ENCODE measurements around the gene SELENON. TPM values are rescaled to one million over a fixed set of nuclear protein-coding genes. Genes with fewer than 3 reads are reported as not detected.
A peak's percentile ranks its signal among the peaks of the same experiment; 100 is the strongest.

SELENON gene
- total and polyA plus RNA-seq, 2 of the 8 experiments (the other 6 are each of a cell fraction or from before 2014, with no cell fraction given), result 43.0 to 77.6 TPM

DNA sequence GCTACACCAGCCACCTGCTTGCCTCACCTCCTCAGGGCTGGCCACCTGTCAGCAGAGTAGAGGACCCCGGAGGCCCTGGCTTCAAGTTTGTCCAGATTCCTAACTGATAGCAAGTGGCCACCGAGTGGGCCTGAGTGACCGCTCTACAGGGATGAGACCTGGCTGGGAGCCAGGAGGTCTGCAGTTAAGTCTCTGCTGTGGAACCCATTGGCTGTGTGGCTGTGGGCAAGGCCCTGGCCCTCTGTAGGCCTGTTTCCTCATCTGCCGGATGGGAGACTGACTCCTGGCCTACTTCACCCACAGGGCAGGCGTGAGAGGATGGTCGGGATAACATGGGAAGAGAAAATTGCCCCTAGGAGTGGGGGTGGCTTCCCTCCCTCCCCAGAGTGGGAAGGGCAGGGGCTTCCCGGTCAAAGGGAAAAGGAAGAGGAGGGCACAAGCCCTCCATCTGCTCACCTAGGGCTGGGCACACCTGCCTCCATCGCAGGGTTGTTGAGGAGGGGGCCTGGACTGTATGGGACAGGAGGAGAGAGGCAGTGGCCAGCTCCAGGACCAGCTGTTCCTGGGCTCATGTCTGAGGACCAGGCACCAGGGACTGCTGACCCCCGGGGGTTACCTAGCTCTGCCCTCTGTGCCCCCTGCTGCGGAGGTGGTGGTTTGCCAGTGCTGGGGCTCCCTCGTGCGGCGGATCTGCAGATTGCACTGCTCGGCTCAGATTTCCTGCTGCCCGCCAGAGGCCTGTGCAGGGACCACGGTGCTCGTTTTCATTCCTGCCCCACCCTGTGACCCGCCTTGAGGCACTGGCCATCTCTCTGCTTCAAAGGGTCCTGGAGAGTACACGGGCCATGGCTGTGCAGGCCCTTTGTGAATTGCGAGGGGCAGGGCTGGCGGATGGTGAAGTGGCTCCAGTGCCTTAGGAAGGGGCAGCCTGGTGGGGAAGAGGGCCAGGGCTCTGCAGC, 10.6 kb downstream of the SELENON start:
- H3K14ac ChIP-seq (ENCODE audit: insufficient read length), result no peak overlapping the region
- no peak overlapping the region for H3K4me2 ChIP-seq (ENCODE audit: insufficient read depth in 1 of 2, low read depth in 2 of 2, low read length in 2 of 2)
- H2AK5ac ChIP-seq (ENCODE audit: low read depth, low read length), result no peak overlapping the region
- no peak overlapping the region for H3K56ac ChIP-seq (replicated peaks; ENCODE audit: insufficient read length, low read depth, low read length)
- no peak overlapping the region for H2BK120ac ChIP-seq (replicated peaks; ENCODE audit: low read depth, low read length)
- H3K79me1 ChIP-seq (ENCODE audit: low read depth, low read length), result no peaks in the 10 kb centered on the region
- no peak overlapping the region for H3K18ac ChIP-seq (ENCODE audit: extremely low read depth, low read length)
- H3K36me3 ChIP-seq (ENCODE audit: control insufficient read depth in 2 of 4, insufficient read depth in 4 of 4, low read length in 3 of 4), result peaks cover 0 to 20% (median 3%) of the 10 kb centered on the region in 4 experiments; a peak in 5 of 8 replicates
- H3K9ac ChIP-seq (replicated peaks in 1 of 4; ENCODE audit: extremely low read depth in 1 of 4, low read depth in 3 of 4, low read length in 3 of 4), result no peak overlapping the region
- H4K20me1 ChIP-seq (replicated peaks in 1 of 2; ENCODE audit: control insufficient read depth in 1 of 2, insufficient read depth in 2 of 2, low read length in 2 of 2), result peaks cover 2 to 8% of the 10 kb centered on the region in 2 experiments
- no peak overlapping the region for H2AFZ ChIP-seq (ENCODE audit: low read length)
- ChIA-PET CTCF (ENCODE audit: partially characterized antibody) (interaction anchor here (0.6 to 8.2 kb wide), 58 partner anchors 8 to 554 kb away, joined by 3 to 83 read pairs (median 4); partner anchors contain the start of genes MTFR1L, PAFAH2 and SELENON), POLR2A (ENCODE audit: partially characterized antibody) (interaction anchor here (0.6 to 5.6 kb wide), 4 partner anchors 9 to 23 kb away, joined by 3 to 32 read pairs (median 7); partner anchors contain the start of gene MTFR1L)
- H3K79me2 ChIP-seq (ENCODE audit: control insufficient read depth in 1 of 2, insufficient read depth in 2 of 2, low read length in 2 of 2), result no peaks in the 10 kb centered on the region
- no peaks in the 10 kb centered on the region for H3K23me2 ChIP-seq (ENCODE audit: low read depth, low read length)
- no peak overlapping the region for H2BK15ac ChIP-seq (ENCODE audit: low read length)
- H2BK5ac ChIP-seq (ENCODE audit: low read depth, low read length), result no peak overlapping the region
- DNase-seq (ENCODE audit: low read depth in 1 of 2, low spot score in 2 of 2), result peak; percentile 59 to 100
- H2BK12ac ChIP-seq (ENCODE audit: low read depth, low read length), result no peak overlapping the region
- no peak overlapping the region for H2BK20ac ChIP-seq (ENCODE audit: low read length)
- H3K4me1 ChIP-seq (replicated peaks in 1 of 4; ENCODE audit: control insufficient read depth in 3 of 4, insufficient read depth in 4 of 4, low read length in 3 of 4), result peaks cover 0 to 5% (median under 1%) of the 10 kb centered on the region in 4 experiments; a peak in 2 of 7 replicates
- H3K27me3 ChIP-seq (replicated peaks in 1 of 4; ENCODE audit: control insufficient read depth in 3 of 4, extremely low read depth in 1 of 4, insufficient read depth in 3 of 4, low read length in 3 of 4), result no peaks in the 10 kb centered on the region
- 42% methylated on average over 20 of the region's 21 CpGs; no CpG with 5 or more reads in 1 of the 2 experiments for WGBS, 2 experiments (ENCODE audit: extremely low coverage in 1 of 2, insufficient coverage in 1 of 2, insufficient read length in 1 of 2, insufficient replicate concordance in 2 of 2, low coverage in 1 of 2, low lambda C conversion rate in 2 of 2, missing lambda C conversion rate in 1 of 2)
- H3K4me3 ChIP-seq (ENCODE audit: extremely low read depth in 1 of 4, insufficient read depth in 2 of 4, low read depth in 3 of 4, low read length in 4 of 4), result no peak overlapping the region
- no peak overlapping the region for H3K4ac ChIP-seq (replicated peaks; ENCODE audit: insufficient read length, low read depth, low read length)
- H4K5ac ChIP-seq (ENCODE audit: insufficient read length, low read depth, low read length), result no peak overlapping the region
- no peak overlapping the region for H4K91ac ChIP-seq (replicated peaks; ENCODE audit: insufficient read length, low read length)
- no peak overlapping the region for H3K27ac ChIP-seq (ENCODE audit: low read depth, low read length)
- H3K9me3 ChIP-seq (ENCODE audit: insufficient read depth in 2 of 2, low read depth in 1 of 2, low read length in 1 of 2), result no peaks in the 10 kb centered on the region
- no peak overlapping the region for H4K8ac ChIP-seq (ENCODE audit: extremely low read depth, insufficient read depth, low read length)
- H3K23ac ChIP-seq (ENCODE audit: insufficient read length), result no peak overlapping the region
- FAIRE-seq, result peak; percentile 91
- TF ChIP-seq, protein P1, sequence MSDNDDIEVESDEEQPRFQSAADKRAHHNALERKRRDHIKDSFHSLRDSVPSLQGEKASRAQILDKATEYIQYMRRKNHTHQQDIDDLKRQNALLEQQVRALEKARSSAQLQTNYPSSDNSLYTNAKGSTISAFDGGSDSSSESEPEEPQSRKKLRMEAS (IDR thresholded peaks at IDR 0.05), result peak; percentile 37
- TF ChIP-seq, protein P2, sequence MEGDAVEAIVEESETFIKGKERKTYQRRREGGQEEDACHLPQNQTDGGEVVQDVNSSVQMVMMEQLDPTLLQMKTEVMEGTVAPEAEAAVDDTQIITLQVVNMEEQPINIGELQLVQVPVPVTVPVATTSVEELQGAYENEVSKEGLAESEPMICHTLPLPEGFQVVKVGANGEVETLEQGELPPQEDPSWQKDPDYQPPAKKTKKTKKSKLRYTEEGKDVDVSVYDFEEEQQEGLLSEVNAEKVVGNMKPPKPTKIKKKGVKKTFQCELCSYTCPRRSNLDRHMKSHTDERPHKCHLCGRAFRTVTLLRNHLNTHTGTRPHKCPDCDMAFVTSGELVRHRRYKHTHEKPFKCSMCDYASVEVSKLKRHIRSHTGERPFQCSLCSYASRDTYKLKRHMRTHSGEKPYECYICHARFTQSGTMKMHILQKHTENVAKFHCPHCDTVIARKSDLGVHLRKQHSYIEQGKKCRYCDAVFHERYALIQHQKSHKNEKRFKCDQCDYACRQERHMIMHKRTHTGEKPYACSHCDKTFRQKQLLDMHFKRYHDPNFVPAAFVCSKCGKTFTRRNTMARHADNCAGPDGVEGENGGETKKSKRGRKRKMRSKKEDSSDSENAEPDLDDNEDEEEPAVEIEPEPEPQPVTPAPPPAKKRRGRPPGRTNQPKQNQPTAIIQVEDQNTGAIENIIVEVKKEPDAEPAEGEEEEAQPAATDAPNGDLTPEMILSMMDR (IDR thresholded peaks at IDR 0.05; ENCODE audit: control extremely low read depth in 1 of 3, insufficient read depth in 1 of 3, low read depth in 1 of 3, low read length in 3 of 3), result peak; percentile 98 to 100 (median 99)
- TF ChIP-seq TAF7 (optimal IDR thresholded peaks at IDR 0.05; ENCODE audit: borderline replicate concordance, low read depth, low read length) (peak; percentile 63), RFX5 (IDR thresholded peaks at IDR 0.05; ENCODE audit: borderline replicate concordance, low read depth, low read length) (no peak), NANOG (IDR thresholded peaks at IDR 0.05; ENCODE audit: insufficient read depth, low read depth, low read length, poor library complexity, severe bottlenecking) (peak; percentile 53)
- TF ChIP-seq, protein P3, sequence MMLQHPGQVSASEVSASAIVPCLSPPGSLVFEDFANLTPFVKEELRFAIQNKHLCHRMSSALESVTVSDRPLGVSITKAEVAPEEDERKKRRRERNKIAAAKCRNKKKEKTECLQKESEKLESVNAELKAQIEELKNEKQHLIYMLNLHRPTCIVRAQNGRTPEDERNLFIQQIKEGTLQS (IDR thresholded peaks at IDR 0.05; ENCODE audit: insufficient read depth, low read depth, low read length), result 0 out of 2 replicates have a peak, but pooled peaks have one; percentile 47

Data from H1 (cell line).